Endothelial cell (in vitro differentiated cells): Measurements from ENCODE around the gene NT5C3B. TPM values are rescaled to one million over a fixed set of nuclear protein-coding genes. Genes with fewer than 3 reads are reported as not detected.

Experiments
- DNase-seq: peaks from one replicate; pipeline ENCODE4 v3.0.0; 2021; ENCODE audit warnings: low spot score
- H3K27ac Mint-ChIP-seq: one replicate; pipeline ENCODE4 v1.8.0; 2021; ENCODE audit warnings: mixed read lengths, inconsistent platforms; ENCODE audit not compliant: unreplicated experiment
- H3K27me3 Mint-ChIP-seq: one replicate; pipeline ENCODE4 v1.8.0; 2021; ENCODE audit warnings: mild to moderate bottlenecking, moderate library complexity, mixed read lengths, inconsistent platforms; ENCODE audit not compliant: unreplicated experiment
- H3K36me3 Mint-ChIP-seq: one replicate; pipeline ENCODE4 v1.8.0; 2021; ENCODE audit warnings: mild to moderate bottlenecking, low read depth, mixed read lengths, inconsistent platforms; ENCODE audit not compliant: unreplicated experiment
- H3K4me1 Mint-ChIP-seq: one replicate; pipeline ENCODE4 v1.8.0; 2021; ENCODE audit warnings: mild to moderate bottlenecking, mixed read lengths, inconsistent platforms; ENCODE audit not compliant: unreplicated experiment
- H3K4me3 Mint-ChIP-seq: one replicate; pipeline ENCODE4 v1.8.0; 2021; ENCODE audit warnings: mild to moderate bottlenecking, mixed read lengths, inconsistent platforms; ENCODE audit not compliant: unreplicated experiment
- H3K9me3 Mint-ChIP-seq: one replicate; pipeline ENCODE4 v1.8.0; 2021; ENCODE audit warnings: mixed read lengths, inconsistent platforms; ENCODE audit not compliant: unreplicated experiment
- total RNA-seq: library from RNA; stranded (reverse); fragmentation: NEBNext Ultra II Directional; extraction: Animal tissue kit (Norgen Biotek cat#: 25700); gene quantifications from one replicate; pipeline ENCODE4 v1.2.1, GENCODE V29; 2021; ENCODE audit not compliant: unreplicated experiment
- TF ChIP-seq, protein P1 (sequence below): fragments of 200-600 bp; sonication (generic); IDR thresholded peaks from one replicate; pipeline ENCODE4 v1.5.0; 2021; ENCODE audit warnings: antibody characterized with exemption; ENCODE audit not compliant: unreplicated experiment

Gene NT5C3B
- total RNA-seq, 1 donor from 2014 or later, result 79.9 TPM

DNA sequence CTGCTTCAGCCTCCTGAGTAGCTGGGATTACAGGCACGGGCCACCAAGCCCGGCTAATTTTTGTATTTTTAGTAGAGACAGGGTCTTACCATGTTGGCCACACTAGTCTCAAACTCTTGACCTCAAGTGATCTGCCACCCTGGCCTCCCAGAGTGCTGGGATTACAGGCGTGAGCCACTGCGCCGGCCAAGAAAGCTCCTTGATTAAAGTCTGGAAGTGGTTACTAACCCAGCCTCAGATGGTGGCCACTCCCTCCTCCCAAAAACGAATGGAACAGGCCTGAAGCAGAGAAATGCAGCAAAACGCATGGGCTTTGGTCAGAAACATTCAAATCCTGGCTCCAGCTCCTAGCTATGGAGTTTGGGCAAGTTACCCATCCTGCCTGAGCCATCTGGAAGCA lies 11.9 kb downstream of the NT5C3B start:
- TF ChIP-seq, protein P1, sequence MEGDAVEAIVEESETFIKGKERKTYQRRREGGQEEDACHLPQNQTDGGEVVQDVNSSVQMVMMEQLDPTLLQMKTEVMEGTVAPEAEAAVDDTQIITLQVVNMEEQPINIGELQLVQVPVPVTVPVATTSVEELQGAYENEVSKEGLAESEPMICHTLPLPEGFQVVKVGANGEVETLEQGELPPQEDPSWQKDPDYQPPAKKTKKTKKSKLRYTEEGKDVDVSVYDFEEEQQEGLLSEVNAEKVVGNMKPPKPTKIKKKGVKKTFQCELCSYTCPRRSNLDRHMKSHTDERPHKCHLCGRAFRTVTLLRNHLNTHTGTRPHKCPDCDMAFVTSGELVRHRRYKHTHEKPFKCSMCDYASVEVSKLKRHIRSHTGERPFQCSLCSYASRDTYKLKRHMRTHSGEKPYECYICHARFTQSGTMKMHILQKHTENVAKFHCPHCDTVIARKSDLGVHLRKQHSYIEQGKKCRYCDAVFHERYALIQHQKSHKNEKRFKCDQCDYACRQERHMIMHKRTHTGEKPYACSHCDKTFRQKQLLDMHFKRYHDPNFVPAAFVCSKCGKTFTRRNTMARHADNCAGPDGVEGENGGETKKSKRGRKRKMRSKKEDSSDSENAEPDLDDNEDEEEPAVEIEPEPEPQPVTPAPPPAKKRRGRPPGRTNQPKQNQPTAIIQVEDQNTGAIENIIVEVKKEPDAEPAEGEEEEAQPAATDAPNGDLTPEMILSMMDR, result no peak
- Mint-ChIP-seq H3K27ac (no peak overlapping the region), H3K4me1 (no peaks in the 10 kb centered on the region), H3K36me3 (no peaks in the 10 kb centered on the region), H3K27me3 (peaks cover 4% of the 10 kb centered on the region), H3K9me3 (no peaks in the 10 kb centered on the region), H3K4me3 (no peak overlapping the region)
- DNase-seq, result no peak

DNA sequence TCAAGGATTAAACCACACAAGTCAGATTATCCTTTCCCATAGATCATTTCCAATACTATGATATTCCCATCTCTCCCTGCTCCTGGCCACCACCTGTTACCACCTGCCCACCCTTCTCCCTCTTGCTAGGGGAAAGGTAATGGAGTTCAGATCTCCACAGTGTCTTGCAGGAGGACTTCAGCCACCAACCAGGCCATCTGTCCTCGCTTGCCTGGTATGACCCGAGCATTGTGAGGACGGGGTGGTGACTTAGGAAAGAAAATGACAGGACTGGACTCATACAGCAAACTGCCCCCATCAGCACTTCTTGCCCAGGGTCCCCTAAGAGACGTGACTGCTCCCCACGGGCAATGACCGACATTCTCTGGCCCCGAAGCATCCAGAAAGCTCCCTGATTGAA lies 12.5 kb downstream of the NT5C3B start:
- Mint-ChIP-seq H3K36me3 (no peaks in the 10 kb centered on the region), H3K9me3 (no peaks in the 10 kb centered on the region), H3K4me3 (no peak overlapping the region), H3K27ac (no peak overlapping the region), H3K4me1 (no peaks in the 10 kb centered on the region), H3K27me3 (peaks cover 4% of the 10 kb centered on the region)
- TF ChIP-seq, protein P1, result no peak
- no peak for DNase-seq

DNA sequence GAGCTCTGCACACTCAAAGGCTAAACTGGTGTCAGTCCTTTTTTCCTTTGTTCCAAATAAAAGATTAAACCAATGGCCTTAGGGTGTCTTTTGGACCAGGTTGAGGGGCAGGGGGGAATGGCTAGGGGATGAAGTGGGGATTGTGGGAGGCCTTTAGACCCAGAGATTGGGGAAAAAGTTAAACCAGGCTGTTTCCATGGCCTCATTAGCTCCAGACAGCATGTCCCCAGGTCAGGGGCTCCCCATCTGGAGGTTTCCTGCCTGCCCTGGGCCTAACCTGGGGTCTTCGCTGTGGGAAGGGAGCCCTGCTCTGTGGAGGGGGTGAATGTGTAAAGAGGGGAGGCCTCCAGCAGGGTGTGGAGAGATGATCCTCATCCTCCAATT lies 12.9 kb downstream of the NT5C3B start:
- TF ChIP-seq, protein P1, result no peak
- Mint-ChIP-seq H3K9me3 (no peaks in the 10 kb centered on the region), H3K27ac (no peak overlapping the region), H3K4me3 (no peak overlapping the region), H3K27me3 (peaks cover 4% of the 10 kb centered on the region), H3K36me3 (peaks cover 3% of the 10 kb centered on the region), H3K4me1 (no peaks in the 10 kb centered on the region)
- DNase-seq, result no peak

DNA sequence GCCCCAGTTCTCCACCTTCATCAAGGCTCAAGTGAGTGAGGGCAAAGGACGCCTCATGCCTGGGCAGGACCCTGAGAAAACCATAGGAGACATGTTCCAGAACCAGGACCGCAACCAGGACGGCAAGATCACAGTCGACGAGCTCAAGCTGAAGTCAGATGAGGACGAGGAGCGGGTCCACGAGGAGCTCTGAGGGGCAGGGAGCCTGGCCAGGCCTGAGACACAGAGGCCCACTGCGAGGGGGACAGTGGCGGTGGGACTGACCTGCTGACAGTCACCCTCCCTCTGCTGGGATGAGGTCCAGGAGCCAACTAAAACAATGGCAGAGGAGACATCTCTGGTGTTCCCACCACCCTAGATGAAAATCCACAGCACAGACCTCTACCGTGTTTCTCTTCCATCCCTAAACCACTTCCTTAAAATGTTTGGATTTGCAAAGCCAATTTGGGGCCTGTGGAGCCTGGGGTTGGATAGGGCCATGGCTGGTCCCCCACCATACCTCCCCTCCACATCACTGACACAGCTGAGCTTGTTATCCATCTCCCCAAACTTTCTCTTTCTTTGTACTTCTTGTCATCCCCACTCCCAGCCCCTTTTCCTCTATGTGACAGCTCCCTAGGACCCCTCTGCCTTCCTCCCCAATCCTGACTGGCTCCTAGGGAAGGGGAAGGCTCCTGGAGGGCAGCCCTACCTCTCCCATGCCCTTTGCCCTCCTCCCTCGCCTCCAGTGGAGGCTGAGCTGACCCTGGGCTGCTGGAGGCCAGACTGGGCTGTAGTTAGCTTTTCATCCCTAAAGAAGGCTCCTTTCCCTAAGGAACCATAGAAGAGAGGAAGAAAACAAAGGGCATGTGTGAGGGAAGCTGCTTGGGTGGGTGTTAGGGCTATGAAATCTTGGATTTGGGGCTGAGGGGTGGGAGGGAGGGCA lies 13.6 kb downstream of the NT5C3B start:
- Mint-ChIP-seq H3K4me3 (no peak overlapping the region), H3K27me3 (peaks cover 4% of the 10 kb centered on the region), H3K27ac (no peak overlapping the region), H3K4me1 (no peaks in the 10 kb centered on the region), H3K9me3 (no peaks in the 10 kb centered on the region), H3K36me3 (peaks cover 3% of the 10 kb centered on the region)
- TF ChIP-seq, protein P1, result no peak
- DNase-seq, result no peak

DNA sequence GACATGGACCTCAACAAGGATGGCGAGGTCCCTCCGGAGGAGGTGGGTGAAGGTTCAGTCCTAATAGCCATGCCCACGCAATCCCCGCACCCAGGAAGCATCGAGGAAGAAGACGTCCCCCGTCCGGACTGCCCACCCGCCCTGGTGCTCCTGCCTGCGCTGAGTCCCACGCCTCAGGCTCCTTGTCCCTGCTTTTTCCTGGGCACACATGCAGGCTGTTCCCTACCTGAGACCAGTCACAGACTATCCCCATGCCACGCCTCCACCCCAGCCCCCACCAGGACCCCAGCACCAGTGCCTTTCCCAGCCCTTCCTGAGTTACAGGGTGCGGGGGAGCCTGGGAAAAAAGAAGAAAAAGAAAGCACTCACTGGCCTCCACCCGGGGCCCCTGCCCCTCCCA lies 14.3 kb downstream of the NT5C3B start:
- no peaks in the 10 kb centered on the region for H3K9me3 Mint-ChIP-seq
- H3K4me1 Mint-ChIP-seq, result no peaks in the 10 kb centered on the region
- H3K27ac Mint-ChIP-seq, result no peak overlapping the region
- H3K27me3 Mint-ChIP-seq, result peaks cover 4% of the 10 kb centered on the region
- H3K4me3 Mint-ChIP-seq, result no peak overlapping the region
- no peak for DNase-seq
- peaks cover 3% of the 10 kb centered on the region for H3K36me3 Mint-ChIP-seq
- TF ChIP-seq, protein P1, result no peak
